Stomach (tissue), 9 donors: ENCODE data around the gene IER5L. TPM values are rescaled to one million over a fixed set of nuclear protein-coding genes. Genes with fewer than 3 reads are reported as not detected.
A peak's percentile ranks its signal among the peaks of the same experiment; 100 is the strongest.
"Not testable (repeated sequence)": the region's sequence is repeated elsewhere in the genome, so short reads cannot be mapped to it uniquely, and the experiment has no call there.

Experiments
- DNase-seq, 2 donors: peaks; one replicate each; pipeline versions ENCODE4 v3.0.0 to v3.0.0-alpha.2; 2013 to 2019
- H3K27ac ChIP-seq, 5 donors: fragments of 200-600 bp in 4 of 5; sonication (generic) in 4 of 5; one replicate each; pipeline ENCODE4 v1.5.1; 2013 to 2019; ENCODE audit warnings: mild to moderate bottlenecking in 1 of 5, moderate library complexity in 1 of 5
- H3K27me3 ChIP-seq, 3 donors: fragments of 200-600 bp; sonication (generic); one replicate each; pipeline ENCODE4 v1.5.1; 2017 to 2019; ENCODE audit warnings: mixed run types in 1 of 3
- H3K36me3 ChIP-seq, 4 donors: fragments of 200-600 bp; sonication (generic); 1 replicate in 3 of 4; 2 replicates in 1 of 4; pipeline ENCODE4 v1.5.1; 2016 to 2019
- H3K4me1 ChIP-seq, 4 donors: fragments of 200-600 bp; sonication (generic); one replicate each; pipeline ENCODE4 v1.5.1; 2016 to 2019
- H3K4me3 ChIP-seq, 4 donors: fragments of 200-600 bp; sonication (generic) in 3 of 4; one replicate each; pipeline ENCODE4 v1.5.1; 2016 to 2019; ENCODE audit warnings: mild to moderate bottlenecking in 1 of 4
- H3K9me3 ChIP-seq, 4 donors: fragments of 200-600 bp; sonication (generic); one replicate each; pipeline ENCODE4 v1.5.1; 2016 to 2019
- EP300 ChIP-seq: sonication (generic); formaldehyde crosslinking; IDR thresholded peaks from one replicate; pipeline ENCODE4 v1.6.1; 2017; ENCODE audit warnings: antibody characterized with exemption
- POLR2A ChIP-seq, 4 donors: fragments of 450-650 bp; IDR thresholded peaks; one replicate each; pipeline ENCODE4 v1.6.1; 2016; ENCODE audit warnings: antibody characterized with exemption in 4 of 4, control low read depth in 2 of 4, mild to moderate bottlenecking in 1 of 4, moderate library complexity in 1 of 4
- POLR2AphosphoS5 ChIP-seq, 3 donors: sonication (generic); formaldehyde crosslinking; IDR thresholded peaks; one replicate each; pipeline ENCODE4 v1.6.1; 2016; ENCODE audit warnings: antibody characterized with exemption in 3 of 3
- WGBS, 5 donors: extraction: QIAGEN DNeasy Blood & Tissue Kit in 3 of 5; methylation state at CpG; one replicate each; pipeline versions ENCODE4 v1.1.5 to v1.1.7; 2013 to 2018; 5-methylcytosine and 5-hydroxymethylcytosine counted together
- intact Hi-C: fragments of 100-400 bp; cut with DNase I; formaldehyde crosslinking; loops from one replicate; pipeline ENCODE4 v1.15.1; 2023; ENCODE audit warnings: low total_unique reads
- polyA plus RNA-seq, 3 donors: library from polyadenylated mRNA; stranded (reverse); fragments of 200-250 nt; gene quantifications; one replicate each; pipeline ENCODE4 v1.2.3, GENCODE V29; 2013
- total RNA-seq, 5 donors: library from RNA; depleted of rRNA; stranded (reverse); fragments of >200 nt; gene quantifications; one replicate each; pipeline versions ENCODE4 v1.1.0 to v1.2.3, GENCODE V29; 2014 to 2016
- TF ChIP-seq, protein P1 (sequence below), 7 experiments: fragments of 450-650 bp in 4 of 7; fragments of 200-600 bp in 3 of 7; sonication (generic) in 3 of 7; IDR thresholded peaks; one replicate each; pipeline ENCODE4 v1.5.1; 2016 to 2019; ENCODE audit warnings: antibody characterized with exemption in 7 of 7, control low read depth in 2 of 7, mild to moderate bottlenecking in 1 of 7
- donor health status: healthy with polysubstance abuse.
- donor health status: Bipolar disorder and iron deficiency.
- donor health status: healthy.

IER5L gene
- total and polyA plus RNA-seq, 8 donors, result 2.6 to 30.4 (median 6.2) TPM

DNA sequence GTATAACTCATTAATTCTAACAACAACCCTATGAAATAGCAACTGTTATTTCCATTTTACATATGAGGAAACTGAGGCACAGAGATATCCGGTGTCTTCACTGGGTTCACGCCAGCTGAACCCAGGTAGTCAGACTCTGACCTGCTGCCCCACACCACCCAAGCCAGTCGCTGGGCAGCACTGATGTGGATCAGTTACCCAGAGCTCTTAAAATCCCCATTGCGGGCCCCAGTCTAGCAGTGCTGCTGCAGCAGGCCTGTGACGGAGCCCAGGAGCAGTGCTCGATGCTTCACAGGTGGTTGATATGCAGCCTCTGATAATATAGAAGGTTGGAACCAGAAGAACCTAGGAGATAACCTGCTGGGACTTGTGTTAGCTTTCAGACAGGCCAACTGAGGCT, 42.6 kb downstream of the IER5L start:
- Histone ChIP-seq H3K27me3 (no peaks in the 10 kb centered on the region), H3K36me3 (peaks cover 31 to 75% (median 73%) of the 10 kb centered on the region in 4 donors), H3K4me1 (peaks cover 23 to 48% (median 33%) of the 10 kb centered on the region in 4 donors), H3K4me3 (no peak overlapping the region), H3K27ac (no peak overlapping the region), H3K9me3 (no peaks in the 10 kb centered on the region)
- WGBS, 5 donors, result 83 to 91% (median 86%) methylated on average over 6 of the region's 6 CpGs
- DNase-seq, result no peak
- TF ChIP-seq POLR2A (IDR thresholded peaks at IDR 0.05) (no peak), EP300 (no peak), POLR2AphosphoS5 (IDR thresholded peaks at IDR 0.05) (no peak)
- TF ChIP-seq, protein P1, sequence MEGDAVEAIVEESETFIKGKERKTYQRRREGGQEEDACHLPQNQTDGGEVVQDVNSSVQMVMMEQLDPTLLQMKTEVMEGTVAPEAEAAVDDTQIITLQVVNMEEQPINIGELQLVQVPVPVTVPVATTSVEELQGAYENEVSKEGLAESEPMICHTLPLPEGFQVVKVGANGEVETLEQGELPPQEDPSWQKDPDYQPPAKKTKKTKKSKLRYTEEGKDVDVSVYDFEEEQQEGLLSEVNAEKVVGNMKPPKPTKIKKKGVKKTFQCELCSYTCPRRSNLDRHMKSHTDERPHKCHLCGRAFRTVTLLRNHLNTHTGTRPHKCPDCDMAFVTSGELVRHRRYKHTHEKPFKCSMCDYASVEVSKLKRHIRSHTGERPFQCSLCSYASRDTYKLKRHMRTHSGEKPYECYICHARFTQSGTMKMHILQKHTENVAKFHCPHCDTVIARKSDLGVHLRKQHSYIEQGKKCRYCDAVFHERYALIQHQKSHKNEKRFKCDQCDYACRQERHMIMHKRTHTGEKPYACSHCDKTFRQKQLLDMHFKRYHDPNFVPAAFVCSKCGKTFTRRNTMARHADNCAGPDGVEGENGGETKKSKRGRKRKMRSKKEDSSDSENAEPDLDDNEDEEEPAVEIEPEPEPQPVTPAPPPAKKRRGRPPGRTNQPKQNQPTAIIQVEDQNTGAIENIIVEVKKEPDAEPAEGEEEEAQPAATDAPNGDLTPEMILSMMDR (IDR thresholded peaks at IDR 0.05), result no peak
- intact Hi-C loops, result loop anchor here (5.0 to 10.0 kb wide), 2 partner anchors 477 to 649 kb away; no protein-coding TSS in a partner anchor

DNA sequence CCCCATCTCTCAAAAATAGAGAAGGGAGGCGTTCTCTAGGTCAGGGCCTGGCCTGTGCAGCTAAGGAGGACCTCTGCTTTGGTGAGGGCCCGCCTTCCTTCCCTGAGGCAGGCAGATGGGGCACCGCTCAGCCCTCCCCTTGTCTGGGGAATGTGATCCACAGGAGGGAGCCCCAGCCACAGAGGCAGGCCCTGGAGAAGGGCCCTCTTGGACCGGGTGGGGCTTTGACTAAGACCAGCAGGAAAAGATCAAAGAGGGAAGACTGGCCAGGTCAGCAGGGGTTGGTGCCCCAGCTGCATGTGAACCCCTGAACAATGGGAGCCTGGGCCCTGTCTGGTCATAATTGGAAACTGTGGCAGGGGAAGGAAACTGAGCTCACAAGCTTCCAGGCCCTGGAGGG, 45.0 kb downstream of the IER5L start:
- Histone ChIP-seq H3K9me3 (no peaks in the 10 kb centered on the region), H3K27ac (no peak overlapping the region), H3K27me3 (no peaks in the 10 kb centered on the region), H3K4me1 (peaks cover 3 to 26% (median 12%) of the 10 kb centered on the region in 4 donors), H3K36me3 (peaks cover 31 to 92% (median 90%) of the 10 kb centered on the region in 4 donors), H3K4me3 (no peak overlapping the region)
- intact Hi-C loops, result loop anchor here (10.0 kb wide), 1 partner anchor 652 kb away; no protein-coding TSS in a partner anchor
- no peak for DNase-seq
- WGBS, 5 donors, result 83 to 93% (median 89%) methylated on average over 2 to 4 of the region's 4 CpGs
- TF ChIP-seq POLR2AphosphoS5 (IDR thresholded peaks at IDR 0.05), result no peak
- TF ChIP-seq, protein P1 (IDR thresholded peaks at IDR 0.05), result no peak
- TF ChIP-seq POLR2A (IDR thresholded peaks at IDR 0.05), result no peak

DNA sequence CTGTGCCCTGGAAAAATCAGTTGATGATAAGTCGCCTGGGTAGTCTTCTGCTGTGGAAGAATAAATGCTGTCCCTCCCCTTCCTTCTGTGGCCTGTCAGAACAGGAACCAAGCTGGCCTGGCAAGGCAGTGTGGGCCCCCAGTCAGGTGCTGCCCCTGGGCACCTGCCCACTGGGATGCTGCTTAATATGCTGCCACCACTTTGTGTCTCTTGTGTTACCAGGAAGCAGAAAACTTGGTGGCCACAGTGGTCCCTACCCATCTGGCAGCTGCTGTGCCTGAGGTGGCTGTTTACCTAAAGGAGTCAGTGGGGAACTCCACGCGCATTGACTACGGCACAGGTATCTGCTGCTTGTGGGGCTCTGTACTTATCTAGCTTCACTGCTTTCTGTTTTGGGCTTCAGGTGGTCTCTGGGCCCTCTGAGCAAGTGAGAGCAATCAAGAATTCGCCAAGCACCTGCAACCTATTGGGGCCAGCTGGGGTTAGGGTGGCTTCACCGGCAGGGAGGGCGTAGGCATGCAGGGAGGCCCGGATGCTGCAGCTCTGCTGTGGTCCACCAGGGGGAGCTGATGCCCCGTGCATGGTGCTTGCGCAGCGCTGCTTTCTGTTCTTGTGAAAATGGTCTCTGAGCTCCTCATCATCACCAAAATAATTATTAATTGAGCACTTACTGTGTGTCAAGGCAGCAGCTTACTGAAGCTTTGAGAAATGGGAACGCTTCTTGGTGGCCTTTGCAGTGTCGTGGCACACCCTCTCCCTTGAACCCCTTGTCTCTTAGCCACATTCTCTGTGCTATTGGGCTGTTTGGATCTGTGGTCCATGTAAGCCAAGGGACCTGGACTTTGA, 46.5 kb downstream of the IER5L start:
- no peak for TF ChIP-seq POLR2A (IDR thresholded peaks at IDR 0.05)
- TF ChIP-seq, protein P1 (IDR thresholded peaks at IDR 0.05), result peak in 6 of 7 experiments; percentile 47 to 98 (median 97)
- TF ChIP-seq POLR2AphosphoS5 (IDR thresholded peaks at IDR 0.05), result peak in 1 of 3 donors; percentile 72
- peak overlapping the region in 2 of 5 donors; percentile 42 to 54 for H3K27ac ChIP-seq
- no peaks in the 10 kb centered on the region for H3K9me3 ChIP-seq
- peaks cover 15 to 92% (median 90%) of the 10 kb centered on the region in 4 donors for H3K36me3 ChIP-seq
- H3K4me3 ChIP-seq, result no peak overlapping the region
- 37 to 40% (median 39%) methylated on average over 13 of the region's 13 CpGs for WGBS, 5 donors
- H3K4me1 ChIP-seq, result peaks cover 0 to 22% (median 14%) of the 10 kb centered on the region in 4 donors
- intact Hi-C loops, result loop anchor here (10.0 kb wide), 1 partner anchor 653 kb away; no protein-coding TSS in a partner anchor
- no peaks in the 10 kb centered on the region for H3K27me3 ChIP-seq
- peak; percentile 85 to 91 for DNase-seq

DNA sequence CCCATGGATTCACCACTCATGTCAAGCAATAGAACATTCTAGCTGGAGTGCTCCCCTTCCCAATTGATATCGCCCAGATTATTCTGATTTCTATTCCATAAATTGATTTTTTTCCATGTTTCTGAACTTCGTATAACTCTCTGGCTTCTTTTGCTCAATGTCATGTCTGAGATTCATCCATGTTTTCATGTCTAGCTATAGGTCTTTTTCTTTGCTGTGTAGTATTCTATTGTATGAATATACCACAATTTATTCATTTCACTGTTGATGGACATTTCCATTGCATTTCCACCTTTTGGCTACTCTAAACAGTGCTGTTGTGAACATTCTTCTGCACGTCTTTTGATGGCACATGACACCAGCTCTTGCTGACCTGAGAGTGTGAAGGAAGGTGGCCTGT, 47.3 kb downstream of the IER5L start:
- no peak overlapping the region for H3K27ac ChIP-seq
- H3K36me3 ChIP-seq, result peaks cover 12 to 92% (median 85%) of the 10 kb centered on the region in 4 donors
- no peaks in the 10 kb centered on the region for H3K9me3 ChIP-seq
- TF ChIP-seq POLR2A (IDR thresholded peaks at IDR 0.05), result no peak
- H3K27me3 ChIP-seq, result no peaks in the 10 kb centered on the region
- intact Hi-C loops, result loop anchor here (10.0 kb wide), 1 partner anchor 654 kb away; no protein-coding TSS in a partner anchor
- H3K4me3 ChIP-seq, result no peak overlapping the region
- 64 to 81% (median 66%) methylated on average over 3 of the region's 3 CpGs for WGBS, 5 donors
- no peak for DNase-seq
- H3K4me1 ChIP-seq, result peaks cover 0 to 23% (median 14%) of the 10 kb centered on the region in 4 donors

DNA sequence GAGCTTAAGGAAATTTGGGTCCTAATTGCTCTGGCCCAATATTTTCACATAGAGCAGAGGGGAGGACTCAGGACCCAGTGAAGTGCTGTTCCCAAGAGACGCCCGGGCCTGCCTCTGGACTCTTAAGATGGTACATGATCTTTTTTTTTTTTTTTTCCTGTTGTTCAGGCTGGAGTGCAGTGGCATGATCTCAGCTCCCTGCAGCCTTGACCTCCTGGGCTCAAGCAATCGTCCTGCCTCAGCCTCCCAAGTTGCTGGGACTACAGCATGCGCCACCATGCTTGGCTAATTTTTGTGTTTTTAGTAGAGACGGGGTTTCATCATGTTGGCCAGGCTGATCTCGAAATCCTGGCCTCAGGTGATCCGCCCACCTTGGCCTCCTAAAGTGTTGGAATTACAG, 47.8 kb downstream of the IER5L start:
- not testable (repeated sequence) for DNase-seq, H3K27ac ChIP-seq, H3K4me3 ChIP-seq, H3K27me3 ChIP-seq, H3K9me3 ChIP-seq
- 89 to 91% (median 91%) methylated on average over 7 of the region's 7 CpGs for WGBS, 5 donors
- peaks cover 0 to 23% (median 14%) of the 10 kb centered on the region in 4 donors for H3K4me1 ChIP-seq
- peaks cover 7 to 92% (median 85%) of the 10 kb centered on the region in 4 donors for H3K36me3 ChIP-seq
- intact Hi-C loops, result loop anchor here (10.0 kb wide), 1 partner anchor 655 kb away; no protein-coding TSS in a partner anchor
